GM23338 (cell line): ENCODE results near the gene EPHB1. TPM values are rescaled to one million over a fixed set of nuclear protein-coding genes. Genes with fewer than 3 reads are reported as not detected.
A peak's percentile ranks its signal among the peaks of the same experiment; 100 is the strongest.

ENCODE experiments used
- ATAC-seq: fragments of 200-7000 bp; cut with Tn5 transposase; 3 replicates; pipeline ENCODE4 v1.9.1; 2020
- DNase-seq: peaks from one replicate; pipeline ENCODE4 v3.0.0-alpha.2; 2015; ENCODE audit warnings: low spot score
- H2AFZ ChIP-seq: fragments of 200-600 bp; sonication (generic); 2 replicates; pipeline ENCODE4 v1.8.0; 2016; ENCODE audit warnings: antibody characterized with exemption, mild to moderate bottlenecking, moderate library complexity
- H3F3A ChIP-seq: fragments of 200-600 bp; sonication (generic); replicated peaks from 2 replicates; pipeline ENCODE4 v1.8.0; 2017; ENCODE audit warnings: antibody characterized with exemption, mixed run types, low read depth
- H3K27ac ChIP-seq: fragments of 200-600 bp; sonication (generic); 2 replicates; pipeline ENCODE4 v1.6.1; 2016; ENCODE audit warnings: low read depth
- H3K27me3 ChIP-seq: fragments of 200-600 bp; sonication (generic); 2 replicates; pipeline ENCODE4 v1.8.0; 2016; ENCODE audit warnings: mild to moderate bottlenecking, mixed run types, moderate library complexity; ENCODE audit not compliant: insufficient read depth
- H3K36me3 ChIP-seq: fragments of 200-600 bp; sonication (generic); 2 replicates; pipeline ENCODE4 v1.8.0; 2016; ENCODE audit warnings: mild to moderate bottlenecking; ENCODE audit not compliant: insufficient read depth
- H3K4me1 ChIP-seq: fragments of 200-600 bp; sonication (generic); 2 replicates; pipeline ENCODE4 v1.8.0; 2016; ENCODE audit warnings: mild to moderate bottlenecking, moderate library complexity; ENCODE audit not compliant: insufficient read depth
- H3K4me2 ChIP-seq: fragments of 200-600 bp; sonication (generic); 2 replicates; pipeline ENCODE4 v1.7.1; 2017; ENCODE audit warnings: mixed run types
- H3K4me3 ChIP-seq: fragments of 200-600 bp; sonication (generic); 2 replicates; pipeline ENCODE4 v1.6.1; 2016; ENCODE audit warnings: mixed run types
- H3K79me2 ChIP-seq: fragments of 200-600 bp; sonication (generic); replicated peaks from 2 replicates; pipeline ENCODE4 v1.8.0; 2017; ENCODE audit warnings: mild to moderate bottlenecking; ENCODE audit not compliant: insufficient read depth
- H3K9me2 ChIP-seq: fragments of 200-600 bp; sonication (generic); 2 replicates; pipeline ENCODE4 v1.8.0; 2017; ENCODE audit not compliant: insufficient read depth
- H4K20me1 ChIP-seq: fragments of 200-600 bp; sonication (generic); replicated peaks from 2 replicates; pipeline ENCODE4 v1.8.0; 2017; ENCODE audit warnings: mild to moderate bottlenecking; ENCODE audit not compliant: insufficient read depth
- H3K27ac Mint-ChIP-seq: 2 replicates; pipeline ENCODE4 v1.8.0; 2020; ENCODE audit warnings: inconsistent platforms, mild to moderate bottlenecking, moderate library complexity, mixed read lengths
- H3K27me3 Mint-ChIP-seq: 3 replicates; pipeline ENCODE4 v1.8.0; 2022; ENCODE audit warnings: low read depth, mild to moderate bottlenecking, moderate library complexity, mixed read lengths, inconsistent platforms; ENCODE audit not compliant: insufficient read depth, poor library complexity
- H3K36me3 Mint-ChIP-seq: 3 replicates; pipeline ENCODE4 v1.8.0; 2021; ENCODE audit warnings: low read depth, mild to moderate bottlenecking, inconsistent platforms, moderate library complexity, mixed read lengths
- H3K4me1 Mint-ChIP-seq: 3 replicates; pipeline ENCODE4 v1.8.0; 2020; ENCODE audit warnings: mild to moderate bottlenecking, inconsistent platforms, mixed read lengths
- H3K4me3 Mint-ChIP-seq: 3 replicates; pipeline ENCODE4 v1.8.0; 2021; ENCODE audit warnings: moderate library complexity, mild to moderate bottlenecking, inconsistent platforms, mixed read lengths
- H3K9me3 Mint-ChIP-seq: 3 replicates; pipeline ENCODE4 v1.8.0; 2020; ENCODE audit warnings: moderate library complexity, mild to moderate bottlenecking, inconsistent platforms, mixed read lengths
- EZH2phosphoT487 ChIP-seq: fragments of 200-600 bp; sonication (generic); IDR thresholded peaks from one replicate; pipeline ENCODE4 v1.8.1; 2018; ENCODE audit warnings: antibody characterized with exemption; ENCODE audit not compliant: unreplicated experiment
- JUNB ChIP-seq: IDR thresholded peaks from one replicate; pipeline ENCODE4 v1.6.1; 2016; ENCODE audit warnings: antibody characterized with exemption; ENCODE audit not compliant: unreplicated experiment
- POLR2AphosphoS5 ChIP-seq: IDR thresholded peaks from 2 replicates; pipeline ENCODE4 v1.6.1; 2016; ENCODE audit warnings: antibody characterized with exemption, low read depth
- STAT1 ChIP-seq: IDR thresholded peaks from one replicate; pipeline ENCODE4 v1.6.1; 2016; ENCODE audit warnings: antibody characterized with exemption; ENCODE audit not compliant: unreplicated experiment
- ZNF114 ChIP-seq: fragments of 250-450 bp; sonication (Bioruptor Pico); IDR thresholded peaks from 2 replicates; pipeline ENCODE4 v1.5.0; 2020; ENCODE audit warnings: mild to moderate bottlenecking, moderate library complexity
- polyA plus RNA-seq: library from polyadenylated mRNA; unstranded; fragments of >200 nt; fragmentation: Nextera tagmentation; extraction: Ambion mirVana; gene quantifications from 2 replicates; pipeline ENCODE4 v1.2.1, GENCODE V29; 2016
- total RNA-seq: library from RNA; depleted of rRNA; stranded (reverse); fragments of >200 nt; shearing (Covaris generic); gene quantifications from 2 replicates; pipeline ENCODE4 v1.2.3, GENCODE V29; 2014
- TF ChIP-seq, protein P1 (sequence below): IDR thresholded peaks from one replicate; pipeline ENCODE4 v1.6.1; 2018; ENCODE audit warnings: antibody characterized with exemption; ENCODE audit not compliant: unreplicated experiment
- TF ChIP-seq, protein P2 (sequence below), 2 experiments: fragments of 200-600 bp in 1 of 2; sonication (generic) in 1 of 2; conservative IDR thresholded peaks; 2 replicates each; pipeline versions ENCODE4 v1.5.1 to v1.6.1; 2016 to 2017; ENCODE audit warnings: antibody characterized with exemption in 2 of 2, low read depth in 2 of 2, mild to moderate bottlenecking in 2 of 2, moderate library complexity in 1 of 2
- TF ChIP-seq, protein P3 (sequence below): fragments of 250-450 bp; sonication (Bioruptor Pico); IDR thresholded peaks from 2 replicates; pipeline ENCODE4 v1.5.0; 2020; ENCODE audit warnings: mild to moderate bottlenecking, moderate library complexity

EPHB1 gene
- total and polyA plus RNA-seq, 2 experiments from 2014 or later: 2.7 to 5.2 TPM

DNA sequence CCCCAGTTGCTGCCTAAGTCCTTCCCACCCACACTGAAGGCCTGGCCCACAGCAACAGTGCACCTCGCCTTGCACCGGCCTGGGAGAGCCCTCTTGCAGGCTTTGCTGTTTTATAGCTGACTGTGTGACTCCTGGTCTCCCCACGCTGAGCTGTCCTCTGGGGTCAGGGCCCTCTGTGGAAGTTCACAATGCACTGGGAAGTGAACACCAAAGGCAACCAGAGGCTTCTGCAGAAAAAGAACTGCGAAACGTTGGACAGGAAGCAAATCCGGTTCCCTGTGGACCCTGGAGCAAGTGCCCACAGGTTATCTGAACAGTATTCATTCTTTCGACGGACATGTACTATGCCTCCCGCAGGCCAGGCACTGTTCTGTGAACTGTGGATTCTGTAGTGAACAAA lies 737 bp upstream of the EPHB1 start (continued):
- TF ChIP-seq, protein P1, sequence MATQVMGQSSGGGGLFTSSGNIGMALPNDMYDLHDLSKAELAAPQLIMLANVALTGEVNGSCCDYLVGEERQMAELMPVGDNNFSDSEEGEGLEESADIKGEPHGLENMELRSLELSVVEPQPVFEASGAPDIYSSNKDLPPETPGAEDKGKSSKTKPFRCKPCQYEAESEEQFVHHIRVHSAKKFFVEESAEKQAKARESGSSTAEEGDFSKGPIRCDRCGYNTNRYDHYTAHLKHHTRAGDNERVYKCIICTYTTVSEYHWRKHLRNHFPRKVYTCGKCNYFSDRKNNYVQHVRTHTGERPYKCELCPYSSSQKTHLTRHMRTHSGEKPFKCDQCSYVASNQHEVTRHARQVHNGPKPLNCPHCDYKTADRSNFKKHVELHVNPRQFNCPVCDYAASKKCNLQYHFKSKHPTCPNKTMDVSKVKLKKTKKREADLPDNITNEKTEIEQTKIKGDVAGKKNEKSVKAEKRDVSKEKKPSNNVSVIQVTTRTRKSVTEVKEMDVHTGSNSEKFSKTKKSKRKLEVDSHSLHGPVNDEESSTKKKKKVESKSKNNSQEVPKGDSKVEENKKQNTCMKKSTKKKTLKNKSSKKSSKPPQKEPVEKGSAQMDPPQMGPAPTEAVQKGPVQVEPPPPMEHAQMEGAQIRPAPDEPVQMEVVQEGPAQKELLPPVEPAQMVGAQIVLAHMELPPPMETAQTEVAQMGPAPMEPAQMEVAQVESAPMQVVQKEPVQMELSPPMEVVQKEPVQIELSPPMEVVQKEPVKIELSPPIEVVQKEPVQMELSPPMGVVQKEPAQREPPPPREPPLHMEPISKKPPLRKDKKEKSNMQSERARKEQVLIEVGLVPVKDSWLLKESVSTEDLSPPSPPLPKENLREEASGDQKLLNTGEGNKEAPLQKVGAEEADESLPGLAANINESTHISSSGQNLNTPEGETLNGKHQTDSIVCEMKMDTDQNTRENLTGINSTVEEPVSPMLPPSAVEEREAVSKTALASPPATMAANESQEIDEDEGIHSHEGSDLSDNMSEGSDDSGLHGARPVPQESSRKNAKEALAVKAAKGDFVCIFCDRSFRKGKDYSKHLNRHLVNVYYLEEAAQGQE: no peak

DNA sequence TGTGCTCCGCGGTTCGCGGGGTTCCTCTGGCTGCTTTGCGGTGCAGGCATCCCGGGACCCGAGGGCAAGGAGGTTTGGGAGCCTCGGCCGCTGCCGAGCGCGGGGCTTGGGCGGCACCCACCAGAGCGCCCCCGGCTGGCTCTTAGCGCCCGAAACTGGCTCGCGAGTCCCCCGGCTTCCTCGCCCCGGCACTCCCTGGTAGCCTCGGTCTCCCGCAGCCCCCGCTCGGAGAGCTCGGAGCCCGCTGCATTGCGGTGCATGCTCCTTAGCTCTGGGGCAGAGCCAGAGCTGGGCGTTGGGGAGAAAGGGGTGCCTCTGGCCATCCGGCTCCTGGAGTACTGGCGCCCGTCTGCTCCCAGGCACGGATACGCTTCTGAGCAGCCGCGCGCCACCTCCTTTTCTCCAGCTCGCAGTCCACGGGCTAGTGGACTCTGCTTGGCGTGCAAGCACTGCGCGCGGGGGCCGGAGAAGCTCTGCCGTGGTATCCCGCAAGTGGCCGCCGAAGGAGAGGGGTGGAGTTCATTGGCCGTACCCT lies 753 bp downstream of the EPHB1 start:
- Histone ChIP-seq H3K4me2 (peak overlapping the region; percentile 99), H2AFZ (peak overlapping the region; percentile 96), H3K79me2 (no peaks in the 10 kb centered on the region), H3K27me3 (peaks cover 47% of the 10 kb centered on the region), H3K4me3 (peak overlapping the region; percentile 81), H3K4me1 (peaks cover 12% of the 10 kb centered on the region), H4K20me1 (no peaks in the 10 kb centered on the region), H3K36me3 (no peaks in the 10 kb centered on the region), H3F3A (no peaks in the 10 kb centered on the region), H3K9me2 (no peaks in the 10 kb centered on the region), H3K27ac (no peak overlapping the region)
- Mint-ChIP-seq H3K4me3 (peak overlapping the region; percentile 94), H3K36me3 (no peaks in the 10 kb centered on the region; the same call in 2 of the 3 replicates), H3K27ac (no peak overlapping the region), H3K4me1 (peaks cover 28% of the 10 kb centered on the region), H3K27me3 (peaks cover 43% of the 10 kb centered on the region), H3K9me3 (no peaks in the 10 kb centered on the region)
- peak; percentile 49 for ATAC-seq
- DNase-seq: peak; percentile 56
- no peak for TF ChIP-seq JUNB
- TF ChIP-seq STAT1: no peak
- TF ChIP-seq EZH2phosphoT487: no peak
- no peak for TF ChIP-seq POLR2AphosphoS5
- TF ChIP-seq ZNF114 (CRISPR knock-in tag): no peak
- TF ChIP-seq, protein P2, sequence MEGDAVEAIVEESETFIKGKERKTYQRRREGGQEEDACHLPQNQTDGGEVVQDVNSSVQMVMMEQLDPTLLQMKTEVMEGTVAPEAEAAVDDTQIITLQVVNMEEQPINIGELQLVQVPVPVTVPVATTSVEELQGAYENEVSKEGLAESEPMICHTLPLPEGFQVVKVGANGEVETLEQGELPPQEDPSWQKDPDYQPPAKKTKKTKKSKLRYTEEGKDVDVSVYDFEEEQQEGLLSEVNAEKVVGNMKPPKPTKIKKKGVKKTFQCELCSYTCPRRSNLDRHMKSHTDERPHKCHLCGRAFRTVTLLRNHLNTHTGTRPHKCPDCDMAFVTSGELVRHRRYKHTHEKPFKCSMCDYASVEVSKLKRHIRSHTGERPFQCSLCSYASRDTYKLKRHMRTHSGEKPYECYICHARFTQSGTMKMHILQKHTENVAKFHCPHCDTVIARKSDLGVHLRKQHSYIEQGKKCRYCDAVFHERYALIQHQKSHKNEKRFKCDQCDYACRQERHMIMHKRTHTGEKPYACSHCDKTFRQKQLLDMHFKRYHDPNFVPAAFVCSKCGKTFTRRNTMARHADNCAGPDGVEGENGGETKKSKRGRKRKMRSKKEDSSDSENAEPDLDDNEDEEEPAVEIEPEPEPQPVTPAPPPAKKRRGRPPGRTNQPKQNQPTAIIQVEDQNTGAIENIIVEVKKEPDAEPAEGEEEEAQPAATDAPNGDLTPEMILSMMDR (conservative IDR thresholded peaks at IDR 0.05; ENCODE audit: low read depth in 2 of 2): peak in 1 of 2 experiments; percentile 24; a peak in 1 of 4 replicates
- TF ChIP-seq, protein P3, sequence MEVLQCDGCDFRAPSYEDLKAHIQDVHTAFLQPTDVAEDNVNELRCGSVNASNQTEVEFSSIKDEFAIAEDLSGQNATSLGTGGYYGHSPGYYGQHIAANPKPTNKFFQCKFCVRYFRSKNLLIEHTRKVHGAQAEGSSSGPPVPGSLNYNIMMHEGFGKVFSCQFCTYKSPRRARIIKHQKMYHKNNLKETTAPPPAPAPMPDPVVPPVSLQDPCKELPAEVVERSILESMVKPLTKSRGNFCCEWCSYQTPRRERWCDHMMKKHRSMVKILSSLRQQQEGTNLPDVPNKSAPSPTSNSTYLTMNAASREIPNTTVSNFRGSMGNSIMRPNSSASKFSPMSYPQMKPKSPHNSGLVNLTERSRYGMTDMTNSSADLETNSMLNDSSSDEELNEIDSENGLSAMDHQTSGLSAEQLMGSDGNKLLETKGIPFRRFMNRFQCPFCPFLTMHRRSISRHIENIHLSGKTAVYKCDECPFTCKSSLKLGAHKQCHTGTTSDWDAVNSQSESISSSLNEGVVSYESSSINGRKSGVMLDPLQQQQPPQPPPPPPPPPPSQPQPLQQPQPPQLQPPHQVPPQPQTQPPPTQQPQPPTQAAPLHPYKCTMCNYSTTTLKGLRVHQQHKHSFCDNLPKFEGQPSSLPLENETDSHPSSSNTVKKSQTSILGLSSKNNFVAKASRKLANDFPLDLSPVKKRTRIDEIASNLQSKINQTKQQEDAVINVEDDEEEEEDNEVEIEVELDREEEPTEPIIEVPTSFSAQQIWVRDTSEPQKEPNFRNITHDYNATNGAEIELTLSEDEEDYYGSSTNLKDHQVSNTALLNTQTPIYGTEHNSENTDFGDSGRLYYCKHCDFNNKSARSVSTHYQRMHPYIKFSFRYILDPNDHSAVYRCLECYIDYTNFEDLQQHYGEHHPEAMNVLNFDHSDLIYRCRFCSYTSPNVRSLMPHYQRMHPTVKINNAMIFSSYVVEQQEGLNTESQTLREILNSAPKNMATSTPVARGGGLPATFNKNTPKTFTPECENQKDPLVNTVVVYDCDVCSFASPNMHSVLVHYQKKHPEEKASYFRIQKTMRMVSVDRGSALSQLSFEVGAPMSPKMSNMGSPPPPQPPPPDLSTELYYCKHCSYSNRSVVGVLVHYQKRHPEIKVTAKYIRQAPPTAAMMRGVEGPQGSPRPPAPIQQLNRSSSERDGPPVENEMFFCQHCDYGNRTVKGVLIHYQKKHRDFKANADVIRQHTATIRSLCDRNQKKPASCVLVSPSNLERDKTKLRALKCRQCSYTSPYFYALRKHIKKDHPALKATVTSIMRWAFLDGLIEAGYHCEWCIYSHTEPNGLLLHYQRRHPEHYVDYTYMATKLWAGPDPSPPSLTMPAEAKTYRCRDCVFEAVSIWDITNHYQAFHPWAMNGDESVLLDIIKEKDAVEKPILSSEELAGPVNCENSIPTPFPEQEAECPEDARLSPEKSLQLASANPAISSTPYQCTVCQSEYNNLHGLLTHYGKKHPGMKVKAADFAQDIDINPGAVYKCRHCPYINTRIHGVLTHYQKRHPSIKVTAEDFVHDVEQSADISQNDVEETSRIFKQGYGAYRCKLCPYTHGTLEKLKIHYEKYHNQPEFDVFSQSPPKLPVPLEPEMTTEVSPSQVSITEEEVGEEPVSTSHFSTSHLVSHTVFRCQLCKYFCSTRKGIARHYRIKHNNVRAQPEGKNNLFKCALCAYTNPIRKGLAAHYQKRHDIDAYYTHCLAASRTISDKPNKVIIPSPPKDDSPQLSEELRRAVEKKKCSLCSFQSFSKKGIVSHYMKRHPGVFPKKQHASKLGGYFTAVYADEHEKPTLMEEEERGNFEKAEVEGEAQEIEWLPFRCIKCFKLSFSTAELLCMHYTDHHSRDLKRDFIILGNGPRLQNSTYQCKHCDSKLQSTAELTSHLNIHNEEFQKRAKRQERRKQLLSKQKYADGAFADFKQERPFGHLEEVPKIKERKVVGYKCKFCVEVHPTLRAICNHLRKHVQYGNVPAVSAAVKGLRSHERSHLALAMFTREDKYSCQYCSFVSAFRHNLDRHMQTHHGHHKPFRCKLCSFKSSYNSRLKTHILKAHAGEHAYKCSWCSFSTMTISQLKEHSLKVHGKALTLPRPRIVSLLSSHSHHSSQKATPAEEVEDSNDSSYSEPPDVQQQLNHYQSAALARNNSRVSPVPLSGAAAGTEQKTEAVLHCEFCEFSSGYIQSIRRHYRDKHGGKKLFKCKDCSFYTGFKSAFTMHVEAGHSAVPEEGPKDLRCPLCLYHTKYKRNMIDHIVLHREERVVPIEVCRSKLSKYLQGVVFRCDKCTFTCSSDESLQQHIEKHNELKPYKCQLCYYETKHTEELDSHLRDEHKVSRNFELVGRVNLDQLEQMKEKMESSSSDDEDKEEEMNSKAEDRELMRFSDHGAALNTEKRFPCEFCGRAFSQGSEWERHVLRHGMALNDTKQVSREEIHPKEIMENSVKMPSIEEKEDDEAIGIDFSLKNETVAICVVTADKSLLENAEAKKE (CRISPR knock-in tag): no peak
